Natural killer cell (primary cell): ENCODE measurements around the gene FARS2. TPM values are rescaled to one million over a fixed set of nuclear protein-coding genes. Genes with fewer than 3 reads are reported as not detected.

Experiments used
- ATAC-seq, 3 donors: fragments of 150-1000 bp in 2 of 3; fragments of 200-7000 bp in 1 of 3; cut with Tn5 transposase; 1 replicate in 1 of 3; 2 replicates in 2 of 3; pipeline ENCODE4 v1.10.0; 2021; ENCODE audit warnings: mild to moderate bottlenecking in 2 of 3, moderate library complexity in 2 of 3
- DNase-seq, 2 donors: peaks; one replicate each; pipeline versions ENCODE4 v3.0.0 to v3.0.0-alpha.2; 2013 to 2021; ENCODE audit warnings: mixed read lengths in 1 of 2
- H3K27ac ChIP-seq: one replicate; pipeline ENCODE4 v1.5.1; 2013; ENCODE audit warnings: mild to moderate bottlenecking, low read length
- H3K27me3 ChIP-seq: one replicate; pipeline ENCODE4 v1.6.1; 2013; ENCODE audit warnings: low read length; ENCODE audit not compliant: control insufficient read depth, insufficient read depth
- H3K36me3 ChIP-seq: one replicate; pipeline ENCODE4 v1.6.1; 2013; ENCODE audit warnings: low read length; ENCODE audit not compliant: control insufficient read depth, insufficient read depth
- H3K4me1 ChIP-seq: one replicate; pipeline ENCODE4 v1.6.1; 2013; ENCODE audit warnings: low read length; ENCODE audit not compliant: control insufficient read depth, insufficient read depth
- H3K4me3 ChIP-seq: one replicate; pipeline ENCODE4 v1.5.1; 2013; ENCODE audit warnings: low read length
- H3K9me3 ChIP-seq: one replicate; pipeline ENCODE4 v1.6.1; 2013; ENCODE audit warnings: low read length; ENCODE audit not compliant: control insufficient read depth, insufficient read depth
- H3K27ac Mint-ChIP-seq, 2 donors: one replicate each; pipeline ENCODE4 v1.8.0; 2022; ENCODE audit warnings: mild to moderate bottlenecking in 2 of 2, mixed read lengths in 2 of 2, moderate library complexity in 1 of 2
- H3K27me3 Mint-ChIP-seq, 2 donors: one replicate each; pipeline ENCODE4 v1.8.0; 2022; ENCODE audit warnings: low read depth in 2 of 2, mixed read lengths in 2 of 2
- H3K36me3 Mint-ChIP-seq: one replicate; pipeline ENCODE4 v1.8.0; 2022; ENCODE audit warnings: mixed read lengths
- H3K4me1 Mint-ChIP-seq, 2 donors: one replicate each; pipeline ENCODE4 v1.8.0; 2022; ENCODE audit warnings: mixed read lengths in 2 of 2
- H3K4me3 Mint-ChIP-seq: one replicate; pipeline ENCODE4 v1.8.0; 2022; ENCODE audit warnings: mild to moderate bottlenecking, moderate library complexity, mixed read lengths
- H3K9me3 Mint-ChIP-seq, 2 donors: one replicate each; pipeline ENCODE4 v1.8.0; 2022; ENCODE audit warnings: mixed read lengths in 2 of 2
- CTCF ChIP-seq: fragments of 200-600 bp; IDR thresholded peaks from one replicate; pipeline ENCODE4 v1.8.0; 2022; ENCODE audit warnings: antibody characterized with exemption
- whole genome bisulfite sequencing: methylation state at CpG from one replicate; pipeline ENCODE4 v1.1.7; 2013; ENCODE audit warnings: missing lambda C conversion rate; ENCODE audit not compliant: insufficient coverage; 5-methylcytosine and 5-hydroxymethylcytosine counted together
- intact Hi-C: fragments of 100-400 bp; cut with micrococcal nuclease; formaldehyde crosslinking; loops from one replicate; pipeline ENCODE4 v1.14.2; 2022
- total RNA-seq, 4 donors: library from RNA; stranded (reverse); fragments of 120-200 nt in 1 of 4; gene quantifications; one replicate each; pipeline versions ENCODE4 v1.2.3 to v1.2.4, GENCODE V29; 2013 to 2022

Gene FARS2
- total RNA-seq, 3 donors from 2014 or later (not counting 1 experiment from before 2014, with no cell fraction given) = 15.3 to 24.8 (median 22.7) TPM

GRCh38 chr6:5532941-5533340, 271.6 kb downstream of the FARS2 start:
- Mint-ChIP-seq H3K4me3 (no peak overlapping the region), H3K9me3 (no peaks in the 10 kb centered on the region), H3K27me3 (no peaks in the 10 kb centered on the region), H3K27ac (no peak overlapping the region), H3K36me3 (no peaks in the 10 kb centered on the region), H3K4me1 (peaks cover 17 to 18% of the 10 kb centered on the region in 2 donors)
- intact Hi-C loops = no loop called here
- DNase-seq (no peak), ATAC-seq (no peak)
- no peak overlapping the region for H3K4me3 ChIP-seq
- H3K27ac ChIP-seq = no peak overlapping the region
- no peaks in the 10 kb centered on the region for H3K9me3 ChIP-seq
- no peak for TF ChIP-seq CTCF
- no peaks in the 10 kb centered on the region for H3K27me3 ChIP-seq
- WGBS = 92% methylated on average over 3 of the region's 3 CpGs
- no peaks in the 10 kb centered on the region for H3K36me3 ChIP-seq
- no peaks in the 10 kb centered on the region for H3K4me1 ChIP-seq

- 77% methylated on average over 5 of the region's 9 CpGs for WGBS
- H3K27ac ChIP-seq = no peak overlapping the region
- Mint-ChIP-seq H3K27me3 (no peaks in the 10 kb centered on the region), H3K9me3 (no peaks in the 10 kb centered on the region), H3K27ac (peak overlapping the region in 1 of 2 donors; percentile 46), H3K36me3 (no peaks in the 10 kb centered on the region), H3K4me3 (no peak overlapping the region), H3K4me1 (peaks cover 19 to 21% of the 10 kb centered on the region in 2 donors)
- H3K4me3 ChIP-seq = no peak overlapping the region
- intact Hi-C loops = no loop called here
- ATAC-seq = peak in 1 of 3 donors; percentile 46
- H3K9me3 ChIP-seq = no peaks in the 10 kb centered on the region
- DNase-seq = no peak
- H3K4me1 ChIP-seq = no peaks in the 10 kb centered on the region
- TF ChIP-seq CTCF = no peak
- no peaks in the 10 kb centered on the region for H3K36me3 ChIP-seq
- no peaks in the 10 kb centered on the region for H3K27me3 ChIP-seq
Observed at GRCh38 chr6:5534643-5535042, 273.3 kb downstream of the FARS2 start.

- Mint-ChIP-seq H3K27me3 (no peaks in the 10 kb centered on the region), H3K36me3 (no peaks in the 10 kb centered on the region), H3K4me1 (peaks cover 27 to 33% of the 10 kb centered on the region in 2 donors), H3K9me3 (no peaks in the 10 kb centered on the region), H3K4me3 (no peak overlapping the region), H3K27ac (no peak overlapping the region)
- Histone ChIP-seq H3K4me1 (peaks cover 2% of the 10 kb centered on the region), H3K9me3 (no peaks in the 10 kb centered on the region), H3K27me3 (no peaks in the 10 kb centered on the region), H3K4me3 (no peak overlapping the region), H3K27ac (no peak overlapping the region), H3K36me3 (no peaks in the 10 kb centered on the region)
- no CpG with 5 or more reads among the region's 1 CpG for WGBS
- no peak for TF ChIP-seq CTCF
- DNase-seq (no peak), ATAC-seq (no peak)
- intact Hi-C loops = no loop called here
Observed at GRCh38 chr6:5536644-5537043, 275.3 kb downstream of the FARS2 start.

GRCh38 chr6:5537132-5537531, 275.8 kb downstream of the FARS2 start:
- no peaks in the 10 kb centered on the region for H3K36me3 ChIP-seq
- TF ChIP-seq CTCF = no peak
- Mint-ChIP-seq H3K27me3 (no peaks in the 10 kb centered on the region), H3K36me3 (no peaks in the 10 kb centered on the region), H3K9me3 (no peaks in the 10 kb centered on the region), H3K4me1 (peaks cover 32 to 38% of the 10 kb centered on the region in 2 donors), H3K27ac (no peak overlapping the region), H3K4me3 (no peak overlapping the region)
- WGBS = 97% methylated on average over 8 of the region's 8 CpGs
- no peak overlapping the region for H3K4me3 ChIP-seq
- no peak for DNase-seq
- H3K4me1 ChIP-seq = peaks cover 7% of the 10 kb centered on the region
- no peak overlapping the region for H3K27ac ChIP-seq
- ATAC-seq = no peak
- intact Hi-C loops = no loop called here
- H3K9me3 ChIP-seq = no peaks in the 10 kb centered on the region
- H3K27me3 ChIP-seq = no peaks in the 10 kb centered on the region
